Mucosa of descending colon (tissue), 3 donors: Measurements from ENCODE around the gene GZF1. TPM values are rescaled to one million over a fixed set of nuclear protein-coding genes. Genes with fewer than 3 reads are reported as not detected.
A peak's percentile ranks its signal among the peaks of the same experiment; 100 is the strongest.

Experiments used
- ATAC-seq: fragments of 200-7000 bp; cut with Tn5 transposase; one replicate; pipeline ENCODE4 v1.9.1; 2020; ENCODE audit warnings: mild to moderate bottlenecking, moderate library complexity
- DNase-seq, 3 donors: peaks; one replicate each; pipeline ENCODE4 v3.0.0-alpha.2; 2020
- H3K36me3 ChIP-seq: fragments of 200-600 bp; one replicate; pipeline ENCODE4 v1.8.0; 2021; ENCODE audit warnings: low read depth, mild to moderate bottlenecking
- H3K4me1 ChIP-seq: fragments of 200-600 bp; one replicate; pipeline ENCODE4 v1.8.0; 2021; ENCODE audit warnings: low read depth, mild to moderate bottlenecking
- H3K4me3 ChIP-seq: fragments of 200-600 bp; one replicate; pipeline ENCODE4 v1.8.0; 2021; ENCODE audit warnings: mild to moderate bottlenecking
- H3K9me3 ChIP-seq: fragments of 200-600 bp; one replicate; pipeline ENCODE4 v1.8.0; 2021; ENCODE audit warnings: mild to moderate bottlenecking
- CTCF ChIP-seq: fragments of 200-600 bp; IDR thresholded peaks from one replicate; pipeline ENCODE4 v1.8.0; 2022; ENCODE audit warnings: antibody characterized with exemption, mild to moderate bottlenecking
- intact Hi-C, 2 donors: fragments of 100-400 bp; cut with DNase I in 1 of 2; cut with micrococcal nuclease in 1 of 2; formaldehyde crosslinking; loops; one replicate each; pipeline versions ENCODE4 v1.11.0 to v1.11.1; 2022; cut with DNase I, micrococcal nuclease
- total RNA-seq, 3 donors: library from RNA; stranded (reverse); fragmentation: NEBNext Ultra II Directional in 2 of 3; extraction: Animal tissue kit (Norgen Biotek cat#: 25700) in 2 of 3; gene quantifications; one replicate each; pipeline versions ENCODE4 v1.2.1 to v1.2.4, GENCODE V29; 2021 to 2023
- donor health status: DM: no; HTN: no; CAD: no; lungs with moderate emphysema.
- donor health status: DM: no; HTN: no; CAD: no.
- donor health status: DM: no; HTN: yes; CAD: no.

The GZF1 gene
- total RNA-seq, 3 donors from 2014 or later: 5.8 to 16.2 (median 9.3) TPM

GRCh38 chr20:23337312-23337711 lies 24.7 kb upstream of the GZF1 start:
- ATAC-seq: no peak
- no peaks in the 10 kb centered on the region for H3K9me3 ChIP-seq
- no peaks in the 10 kb centered on the region for H3K36me3 ChIP-seq
- TF ChIP-seq CTCF: no peak
- intact Hi-C loops: no loop called here
- no peaks in the 10 kb centered on the region for H3K4me1 ChIP-seq
- H3K4me3 ChIP-seq: no peak overlapping the region
- DNase-seq: no peak

DNA sequence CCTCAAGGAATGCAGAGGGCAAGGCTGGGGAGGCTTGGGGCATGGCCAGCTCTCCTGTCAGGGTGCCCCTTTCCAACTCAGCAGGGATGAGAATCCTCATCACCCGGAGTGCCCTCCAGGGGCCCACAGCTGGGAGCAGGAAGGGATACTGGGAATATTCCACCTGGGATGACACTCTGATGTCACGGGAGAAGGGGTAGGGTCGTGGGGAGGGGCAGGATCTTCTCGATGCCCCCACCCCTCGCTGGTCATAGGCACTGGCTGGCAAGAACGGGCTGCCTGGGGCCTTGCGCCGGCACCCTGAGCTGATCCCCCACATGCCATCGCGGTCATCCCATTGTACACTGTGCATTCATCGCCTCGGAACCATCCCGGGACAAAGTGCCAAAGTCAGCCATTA lies 22.0 kb upstream of the GZF1 start:
- no peak for TF ChIP-seq CTCF
- H3K4me1 ChIP-seq: no peaks in the 10 kb centered on the region
- intact Hi-C loops: no loop called here
- H3K9me3 ChIP-seq: no peaks in the 10 kb centered on the region
- no peak overlapping the region for H3K4me3 ChIP-seq
- ATAC-seq (no peak), DNase-seq (no peak)
- H3K36me3 ChIP-seq: no peaks in the 10 kb centered on the region

GRCh38 chr20:23340524-23340923 lies 21.5 kb upstream of the GZF1 start:
- peak; percentile 33 for ATAC-seq
- TF ChIP-seq CTCF: no peak

DNA sequence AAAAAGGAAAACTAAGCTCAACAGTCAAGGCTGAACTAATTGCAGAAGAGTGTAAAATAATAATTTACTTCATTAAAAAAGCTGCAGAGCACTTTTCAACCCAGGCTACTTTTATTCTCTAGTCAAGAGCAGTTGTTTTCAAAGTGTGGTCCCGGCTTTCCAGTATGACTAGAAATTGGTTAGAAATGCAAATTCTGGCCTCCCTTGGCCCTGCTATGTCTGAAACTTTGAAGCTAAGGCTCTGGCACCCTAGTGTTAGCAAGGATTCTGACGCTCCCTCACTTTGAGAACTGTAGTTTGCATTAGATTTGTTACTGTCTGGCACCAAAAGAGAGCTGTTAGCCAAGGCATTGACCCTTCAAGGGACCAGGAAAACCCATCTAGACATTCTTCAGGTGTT lies 20.9 kb upstream of the GZF1 start:
- no peak for ATAC-seq
- no peak for TF ChIP-seq CTCF
- Histone ChIP-seq H3K4me3 (no peak overlapping the region), H3K4me1 (no peaks in the 10 kb centered on the region), H3K36me3 (no peaks in the 10 kb centered on the region), H3K9me3 (no peaks in the 10 kb centered on the region)
- DNase-seq: no peak
- intact Hi-C loops: no loop called here

More at GRCh38 chr20:23340524-23340923, 21.5 kb upstream of the GZF1 start:
- Histone ChIP-seq H3K9me3 (no peaks in the 10 kb centered on the region), H3K36me3 (no peaks in the 10 kb centered on the region), H3K4me3 (no peak overlapping the region), H3K4me1 (no peaks in the 10 kb centered on the region)
- peak in 1 of 3 donors; percentile 53 for DNase-seq
- intact Hi-C loops: no loop called here

DNA sequence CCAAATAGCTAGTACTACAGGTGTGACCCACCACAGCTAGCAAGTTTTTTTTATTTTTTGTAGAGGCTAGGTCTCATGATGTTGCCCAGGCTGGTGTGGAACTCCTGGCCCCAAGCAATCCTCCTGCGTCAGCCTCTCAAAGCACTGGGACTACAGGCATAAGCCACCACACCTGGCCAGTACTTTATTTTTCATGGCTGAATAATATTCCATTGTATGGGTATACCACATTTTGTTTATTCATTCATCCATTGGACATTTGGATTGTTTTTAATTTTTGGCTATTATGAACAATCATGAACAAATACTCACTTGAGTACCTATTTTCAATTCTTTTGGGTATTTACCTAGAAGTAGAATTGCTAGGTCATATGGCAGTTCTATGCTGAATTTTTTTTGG lies 18.4 kb upstream of the GZF1 start:
- ATAC-seq (no peak), DNase-seq (no peak)
- no peak for TF ChIP-seq CTCF
- no peaks in the 10 kb centered on the region for H3K9me3 ChIP-seq
- no peaks in the 10 kb centered on the region for H3K4me1 ChIP-seq
- H3K36me3 ChIP-seq: no peaks in the 10 kb centered on the region
- intact Hi-C loops: no loop called here
- H3K4me3 ChIP-seq: no peak overlapping the region

DNA sequence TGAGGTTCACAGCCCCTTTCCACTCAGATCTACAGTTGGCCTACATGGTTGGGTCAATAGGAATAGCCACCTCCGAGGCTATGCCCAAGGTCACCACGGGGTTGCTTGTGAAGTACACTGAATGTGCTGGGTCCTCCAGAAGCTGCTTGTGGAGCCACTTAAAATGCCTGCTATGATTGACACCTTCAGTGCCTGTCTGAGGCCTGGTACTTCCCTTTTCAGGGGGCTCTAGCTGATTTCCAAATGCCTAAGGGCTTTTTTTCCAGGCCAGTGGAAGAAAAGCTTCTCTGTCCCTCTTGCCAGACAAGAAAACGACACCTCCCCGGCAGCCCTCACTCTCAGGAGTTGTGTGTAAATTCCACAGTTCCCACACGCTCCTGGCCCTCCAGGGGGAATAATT lies 17.6 kb upstream of the GZF1 start:
- Histone ChIP-seq H3K4me3 (no peak overlapping the region), H3K36me3 (no peaks in the 10 kb centered on the region), H3K4me1 (peaks cover 6% of the 10 kb centered on the region), H3K9me3 (no peaks in the 10 kb centered on the region)
- ATAC-seq (no peak), DNase-seq (no peak)
- no peak for TF ChIP-seq CTCF
- intact Hi-C loops: no loop called here
